Measurements from ENCODE around the gene CAPN8. TPM values are rescaled to one million over a fixed set of nuclear protein-coding genes. Genes with fewer than 3 reads are reported as not detected.

The CAPN8 gene
- polyA plus RNA-seq, 1 of the 3 experiments (the other 2 are of a cell fraction), result not detected

DNA sequence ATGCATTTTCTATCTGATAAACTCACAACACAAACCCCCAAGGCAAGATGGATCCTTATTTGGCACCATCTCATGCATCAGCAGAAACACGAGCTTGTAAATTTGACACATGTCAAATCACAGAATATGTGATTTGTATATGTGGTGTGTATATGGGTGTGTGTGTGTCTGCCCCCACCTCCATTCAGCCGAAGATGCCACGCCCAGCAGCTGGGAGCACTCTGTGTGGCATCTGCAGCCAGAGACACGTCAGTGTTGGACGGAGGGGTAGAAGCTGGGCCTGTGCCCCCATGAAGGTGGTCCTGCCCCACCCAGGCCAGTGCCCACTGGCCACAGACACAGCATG, 108.4 kb downstream of the CAPN8 start:
- Histone ChIP-seq H3K4me3 (ENCODE audit: low read depth in 2 of 2, low read length in 1 of 2) (no peak overlapping the region), H3K9me3 (no peaks in the 10 kb centered on the region), H4K20me1 (ENCODE audit: insufficient read depth) (no peaks in the 10 kb centered on the region), H3K9ac (no peak overlapping the region), H3K27me3 (ENCODE audit: insufficient read depth) (no peaks in the 10 kb centered on the region), H3K27ac (ENCODE audit: low read depth in 2 of 2, low read length in 1 of 2) (no peak overlapping the region), H3K36me3 (replicated peaks in 1 of 2; ENCODE audit: control insufficient read depth in 1 of 2, insufficient read depth in 2 of 2, low read length in 1 of 2) (no peaks in the 10 kb centered on the region), H2AFZ (ENCODE audit: low read depth) (no peak overlapping the region), H3F3A (replicated peaks; ENCODE audit: insufficient read depth) (no peaks in the 10 kb centered on the region), H3K4me1 (ENCODE audit: control insufficient read depth in 1 of 2, insufficient read depth in 2 of 2, low read depth in 1 of 2, low read length in 1 of 2) (no peaks in the 10 kb centered on the region), H3K79me2 (ENCODE audit: insufficient read depth) (no peaks in the 10 kb centered on the region), H3K9me2 (0 out of 2 replicates have a peak, but pooled peaks cover 4% of the 10 kb centered on the region), H3K4me2 (no peak overlapping the region)
- DNase-seq, result no peak
- ChIA-PET POLR2A (no interaction called here), CTCF (interaction anchor here (0.7 to 2.8 kb wide), 20 partner anchors 8 to 182 kb away, joined by 3 to 47 read pairs (median 4); no protein-coding TSS in a partner anchor)
- TF ChIP-seq POLR2AphosphoS5 (IDR thresholded peaks at IDR 0.05; ENCODE audit: low read depth, low read length), result no peak
- WGBS (ENCODE audit: low lambda C conversion rate), result 59% methylated on average over 2 of the region's 5 CpGs

DNA sequence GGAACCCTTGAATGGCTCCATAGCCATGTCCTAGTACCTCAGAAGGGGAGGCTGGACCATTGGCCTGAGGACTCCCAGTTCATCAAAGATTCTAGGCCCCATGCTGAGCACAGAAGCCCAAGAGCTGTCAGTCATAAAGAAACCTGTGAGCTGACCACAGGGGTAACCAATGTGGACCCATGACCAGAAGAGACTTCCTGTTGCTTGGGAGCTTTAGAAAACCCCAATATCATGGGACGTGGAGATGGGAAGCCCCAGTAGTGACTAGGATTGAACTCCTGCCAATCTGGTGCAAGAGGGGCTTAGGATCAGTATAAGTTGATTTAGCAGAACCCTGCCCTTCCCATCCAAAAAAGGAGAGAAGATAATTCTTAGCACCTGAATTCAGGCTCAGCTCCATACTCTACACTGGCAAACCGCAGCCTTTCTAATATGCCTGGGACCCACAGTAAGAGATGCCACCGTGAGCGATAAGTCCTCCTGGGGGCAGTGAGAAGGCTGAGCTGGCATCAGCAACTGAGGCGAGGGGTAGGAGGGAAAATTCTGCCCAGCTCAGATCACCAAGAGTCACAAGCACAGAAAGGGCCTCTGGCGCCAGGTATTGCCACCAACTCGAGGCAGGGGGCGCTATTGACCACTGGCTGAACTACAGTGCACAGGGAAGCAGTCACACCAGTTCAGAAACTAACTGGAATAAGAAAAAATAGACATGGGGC, 108.9 kb downstream of the CAPN8 start:
- Histone ChIP-seq H4K20me1 (ENCODE audit: insufficient read depth) (no peaks in the 10 kb centered on the region), H3F3A (replicated peaks; ENCODE audit: insufficient read depth) (no peaks in the 10 kb centered on the region), H3K4me1 (ENCODE audit: control insufficient read depth in 1 of 2, insufficient read depth in 2 of 2, low read depth in 1 of 2, low read length in 1 of 2) (no peaks in the 10 kb centered on the region), H3K9me3 (no peaks in the 10 kb centered on the region), H3K4me2 (no peak overlapping the region), H3K4me3 (ENCODE audit: low read depth in 2 of 2, low read length in 1 of 2) (peak overlapping the region in 1 of 2 experiments; percentile 19; a peak in 1 of 4 replicates), H3K27me3 (ENCODE audit: insufficient read depth) (no peaks in the 10 kb centered on the region), H3K27ac (ENCODE audit: low read depth in 2 of 2, low read length in 1 of 2) (no peak overlapping the region), H3K36me3 (replicated peaks in 1 of 2; ENCODE audit: control insufficient read depth in 1 of 2, insufficient read depth in 2 of 2, low read length in 1 of 2) (no peaks in the 10 kb centered on the region), H3K9me2 (0 out of 2 replicates have a peak, but pooled peaks cover 4% of the 10 kb centered on the region), H2AFZ (ENCODE audit: low read depth) (no peak overlapping the region), H3K79me2 (ENCODE audit: insufficient read depth) (no peaks in the 10 kb centered on the region), H3K9ac (no peak overlapping the region)
- ChIA-PET CTCF (interaction anchor here (0.6 to 2.8 kb wide), 28 partner anchors 12 to 181 kb away, joined by 3 to 47 read pairs (median 4); no protein-coding TSS in a partner anchor), POLR2A (no interaction called here)
- TF ChIP-seq FOXJ3 (CRISPR knock-in tag; IDR thresholded peaks at IDR 0.05) (no peak), RAD21 (IDR thresholded peaks at IDR 0.05; ENCODE audit: low read length) (peak; percentile 59), MAX (IDR thresholded peaks at IDR 0.05; ENCODE audit: low read depth) (no peak), SMC3 (IDR thresholded peaks at IDR 0.05; ENCODE audit: low read depth, low read length) (peak; percentile 31; the same call in 1 of the 2 replicates), CTCF (IDR thresholded peaks at IDR 0.05) (peak; percentile 52), GABPA (IDR thresholded peaks at IDR 0.05; ENCODE audit: low read depth) (no peak), USF2 (IDR thresholded peaks at IDR 0.05; ENCODE audit: borderline replicate concordance, low read depth, low read length) (no peak)
- 36% methylated on average over 8 of the region's 8 CpGs for WGBS (ENCODE audit: low lambda C conversion rate)
- DNase-seq, result peak; percentile 44

All from SK-N-SH (cell line).